ENCODE measurements around the gene ZNF628.

Gene ZNF628

GRCh38 chr19:55467236-55468053, 9.0 kb upstream of the ZNF628 start:
- H3K9me3 ChIP-seq (ENCODE audit: control insufficient read depth, insufficient read depth, low read length) = no peaks in the 10 kb centered on the region
- H3K4me1 ChIP-seq (ENCODE audit: control insufficient read depth, insufficient read depth, low read length) = peaks cover 14% of the 10 kb centered on the region
- no peak overlapping the region for H3K9ac ChIP-seq (ENCODE audit: low read depth, low read length)
- no peak overlapping the region for H3K4me3 ChIP-seq (ENCODE audit: low read depth, low read length)
- H3K27me3 ChIP-seq (ENCODE audit: control insufficient read depth, insufficient read depth, low read length) = no peaks in the 10 kb centered on the region
- H3K36me3 ChIP-seq (ENCODE audit: control insufficient read depth, insufficient read depth, low read length) = no peaks in the 10 kb centered on the region
- no peak overlapping the region for H3K27ac ChIP-seq (ENCODE audit: low read depth, low read length)

- peaks cover 16% of the 10 kb centered on the region for H3K4me1 ChIP-seq (ENCODE audit: control insufficient read depth, insufficient read depth, low read length)
- H3K36me3 ChIP-seq (ENCODE audit: control insufficient read depth, insufficient read depth, low read length) = no peaks in the 10 kb centered on the region
- H3K9me3 ChIP-seq (ENCODE audit: control insufficient read depth, insufficient read depth, low read length) = no peaks in the 10 kb centered on the region
- no peaks in the 10 kb centered on the region for H3K27me3 ChIP-seq (ENCODE audit: control insufficient read depth, insufficient read depth, low read length)
- H3K9ac ChIP-seq (ENCODE audit: low read depth, low read length) = no peak overlapping the region
- no peak overlapping the region for H3K27ac ChIP-seq (ENCODE audit: low read depth, low read length)
- H3K4me3 ChIP-seq (ENCODE audit: low read depth, low read length) = no peak overlapping the region
These were observed 8.4 kb upstream of the ZNF628 start for GRCh38 chr19:55468054-55468393.

- no peak overlapping the region for H3K9ac ChIP-seq (ENCODE audit: low read depth, low read length)
- H3K36me3 ChIP-seq (ENCODE audit: control insufficient read depth, insufficient read depth, low read length) = no peaks in the 10 kb centered on the region
- no peaks in the 10 kb centered on the region for H3K27me3 ChIP-seq (ENCODE audit: control insufficient read depth, insufficient read depth, low read length)
- no peak overlapping the region for H3K4me3 ChIP-seq (ENCODE audit: low read depth, low read length)
- no peaks in the 10 kb centered on the region for H3K9me3 ChIP-seq (ENCODE audit: control insufficient read depth, insufficient read depth, low read length)
- peaks cover 12% of the 10 kb centered on the region for H3K4me1 ChIP-seq (ENCODE audit: control insufficient read depth, insufficient read depth, low read length)
- no peak overlapping the region for H3K27ac ChIP-seq (ENCODE audit: low read depth, low read length)
These were observed 5.2 kb upstream of the ZNF628 start for GRCh38 chr19:55471266-55471665.

- Histone ChIP-seq H3K9ac (ENCODE audit: low read depth, low read length) (no peak overlapping the region), H3K36me3 (ENCODE audit: control insufficient read depth, insufficient read depth, low read length) (no peaks in the 10 kb centered on the region), H3K4me3 (ENCODE audit: low read depth, low read length) (no peak overlapping the region), H3K27me3 (ENCODE audit: control insufficient read depth, insufficient read depth, low read length) (no peaks in the 10 kb centered on the region), H3K4me1 (ENCODE audit: control insufficient read depth, insufficient read depth, low read length) (peaks cover 12% of the 10 kb centered on the region), H3K9me3 (ENCODE audit: control insufficient read depth, insufficient read depth, low read length) (no peaks in the 10 kb centered on the region), H3K27ac (ENCODE audit: low read depth, low read length) (no peak overlapping the region)
These were observed 4.0 kb upstream of the ZNF628 start for GRCh38 chr19:55472463-55472862.

GRCh38 chr19:55473225-55474012, 3.0 kb upstream of the ZNF628 start:
- peak overlapping the region; percentile 64 for H3K27ac ChIP-seq (ENCODE audit: low read depth, low read length)
- H3K4me1 ChIP-seq (ENCODE audit: control insufficient read depth, insufficient read depth, low read length) = peaks cover 12% of the 10 kb centered on the region
- H3K4me3 ChIP-seq (ENCODE audit: low read depth, low read length) = no peak overlapping the region
- no peak overlapping the region for H3K9ac ChIP-seq (ENCODE audit: low read depth, low read length)
- H3K27me3 ChIP-seq (ENCODE audit: control insufficient read depth, insufficient read depth, low read length) = no peaks in the 10 kb centered on the region
- H3K36me3 ChIP-seq (ENCODE audit: control insufficient read depth, insufficient read depth, low read length) = no peaks in the 10 kb centered on the region
- H3K9me3 ChIP-seq (ENCODE audit: control insufficient read depth, insufficient read depth, low read length) = no peaks in the 10 kb centered on the region

- H3K9ac ChIP-seq (ENCODE audit: low read depth, low read length) = no peak overlapping the region
- peaks cover 12% of the 10 kb centered on the region for H3K4me1 ChIP-seq (ENCODE audit: control insufficient read depth, insufficient read depth, low read length)
- H3K27me3 ChIP-seq (ENCODE audit: control insufficient read depth, insufficient read depth, low read length) = no peaks in the 10 kb centered on the region
- H3K36me3 ChIP-seq (ENCODE audit: control insufficient read depth, insufficient read depth, low read length) = no peaks in the 10 kb centered on the region
- no peaks in the 10 kb centered on the region for H3K9me3 ChIP-seq (ENCODE audit: control insufficient read depth, insufficient read depth, low read length)
- H3K4me3 ChIP-seq (ENCODE audit: low read depth, low read length) = no peak overlapping the region
- no peak overlapping the region for H3K27ac ChIP-seq (ENCODE audit: low read depth, low read length)
These were observed 1.9 kb upstream of the ZNF628 start for GRCh38 chr19:55474269-55475265.

- no peak overlapping the region for H3K4me3 ChIP-seq (ENCODE audit: low read depth, low read length)
- H3K9ac ChIP-seq (ENCODE audit: low read depth, low read length) = no peak overlapping the region
- no peaks in the 10 kb centered on the region for H3K27me3 ChIP-seq (ENCODE audit: control insufficient read depth, insufficient read depth, low read length)
- peaks cover 15% of the 10 kb centered on the region for H3K4me1 ChIP-seq (ENCODE audit: control insufficient read depth, insufficient read depth, low read length)
- H3K36me3 ChIP-seq (ENCODE audit: control insufficient read depth, insufficient read depth, low read length) = peaks cover 4% of the 10 kb centered on the region; the same call in 1 of the 2 replicates
- no peaks in the 10 kb centered on the region for H3K9me3 ChIP-seq (ENCODE audit: control insufficient read depth, insufficient read depth, low read length)
- H3K27ac ChIP-seq (ENCODE audit: low read depth, low read length) = no peak overlapping the region
These were observed 1.5 kb downstream of the ZNF628 start for GRCh38 chr19:55477905-55478304.

- no peak overlapping the region for H3K4me3 ChIP-seq (ENCODE audit: low read depth, low read length)
- no peaks in the 10 kb centered on the region for H3K9me3 ChIP-seq (ENCODE audit: control insufficient read depth, insufficient read depth, low read length)
- H3K4me1 ChIP-seq (ENCODE audit: control insufficient read depth, insufficient read depth, low read length) = peaks cover 10% of the 10 kb centered on the region
- H3K27me3 ChIP-seq (ENCODE audit: control insufficient read depth, insufficient read depth, low read length) = no peaks in the 10 kb centered on the region
- H3K9ac ChIP-seq (ENCODE audit: low read depth, low read length) = no peak overlapping the region
- H3K27ac ChIP-seq (ENCODE audit: low read depth, low read length) = no peak overlapping the region
- peaks cover 4% of the 10 kb centered on the region; the same call in 1 of the 2 replicates for H3K36me3 ChIP-seq (ENCODE audit: control insufficient read depth, insufficient read depth, low read length)
These were observed 1.9 kb downstream of the ZNF628 start for GRCh38 chr19:55478364-55478763.

- H3K9ac ChIP-seq (ENCODE audit: low read depth, low read length) = no peak overlapping the region
- H3K9me3 ChIP-seq (ENCODE audit: control insufficient read depth, insufficient read depth, low read length) = no peaks in the 10 kb centered on the region
- peaks cover 4% of the 10 kb centered on the region; the same call in 1 of the 2 replicates for H3K36me3 ChIP-seq (ENCODE audit: control insufficient read depth, insufficient read depth, low read length)
- no peak overlapping the region for H3K4me3 ChIP-seq (ENCODE audit: low read depth, low read length)
- H3K27ac ChIP-seq (ENCODE audit: low read depth, low read length) = no peak overlapping the region
- H3K4me1 ChIP-seq (ENCODE audit: control insufficient read depth, insufficient read depth, low read length) = peaks cover 10% of the 10 kb centered on the region; the same call in 1 of the 2 replicates
- no peaks in the 10 kb centered on the region for H3K27me3 ChIP-seq (ENCODE audit: control insufficient read depth, insufficient read depth, low read length)
These were observed 2.6 kb downstream of the ZNF628 start for GRCh38 chr19:55479045-55479444.

GRCh38 chr19:55479451-55480230, 3.2 kb downstream of the ZNF628 start:
- Histone ChIP-seq H3K4me3 (ENCODE audit: low read depth, low read length) (no peak overlapping the region), H3K4me1 (ENCODE audit: control insufficient read depth, insufficient read depth, low read length) (peaks cover 14% of the 10 kb centered on the region; the same call in 1 of the 2 replicates), H3K9me3 (ENCODE audit: control insufficient read depth, insufficient read depth, low read length) (no peaks in the 10 kb centered on the region), H3K9ac (ENCODE audit: low read depth, low read length) (no peak overlapping the region), H3K27ac (ENCODE audit: low read depth, low read length) (no peak overlapping the region), H3K27me3 (ENCODE audit: control insufficient read depth, insufficient read depth, low read length) (no peaks in the 10 kb centered on the region), H3K36me3 (ENCODE audit: control insufficient read depth, insufficient read depth, low read length) (peaks cover 4% of the 10 kb centered on the region; the same call in 1 of the 2 replicates)

All from HUES48 (cell line).